H1 (cell line): ENCODE measurements around the gene PPBP. TPM values are rescaled to one million over a fixed set of nuclear protein-coding genes. Genes with fewer than 3 reads are reported as not detected.

ENCODE experiments used
- CBX5 ChIP-seq: fragments of 300-800, 300-1000 bp; sonication (generic); IDR thresholded peaks from 2 replicates; pipeline ENCODE4 v1.7.1; 2016; ENCODE audit warnings: antibody characterized with exemption, low read length, low read depth
- EZH2 ChIP-seq: fragments of 200-600 bp; sonication (generic); IDR thresholded peaks from 2 replicates; pipeline ENCODE4 v1.7.1; 2012; ENCODE audit warnings: low read depth, mild to moderate bottlenecking, moderate library complexity, low read length, inconsistent platforms; ENCODE audit not compliant: severe bottlenecking
- GTF2F1 ChIP-seq: IDR thresholded peaks from 2 replicates; pipeline ENCODE4 v1.6.1; 2012; ENCODE audit warnings: low read depth, low read length, improper control_type of control experiment, borderline replicate concordance
- JUND ChIP-seq: IDR thresholded peaks from 2 replicates; pipeline ENCODE4 v1.6.1; 2011; ENCODE audit warnings: mild to moderate bottlenecking, improper control_type of control experiment, low read length
- KDM4A ChIP-seq: IDR thresholded peaks from one replicate; pipeline ENCODE4 v1.7.1; 2012; ENCODE audit warnings: low read depth, mild to moderate bottlenecking, moderate library complexity, low read length, inconsistent platforms; ENCODE audit not compliant: severe bottlenecking
- SUZ12 ChIP-seq: fragments of 200-600 bp; sonication (generic); IDR thresholded peaks from 2 replicates; pipeline ENCODE4 v1.6.1; 2012; ENCODE audit warnings: mild to moderate bottlenecking, inconsistent platforms, low read length, moderate library complexity, mixed read lengths
- TAF7 ChIP-seq: optimal IDR thresholded peaks from 2 replicates; pipeline ENCODE3; 2011; ENCODE audit warnings: low read depth, mild to moderate bottlenecking, inconsistent platforms, low read length, moderate library complexity, borderline replicate concordance
- polyA plus RNA-seq, 7 experiments: library from polyadenylated mRNA; depleted of rRNA in 3 of 7; stranded (reverse) in 5 of 7; unstranded in 2 of 7; fragments of >200 nt in 5 of 7; fragments of 200-250 nt in 2 of 7; gene quantifications; 1 replicate in 5 of 7; 2 replicates in 1 of 7; 4 replicates in 1 of 7; pipeline versions ENCODE4 v1.2.1 to v1.2.3, GENCODE V29; 2011 to 2013; ENCODE audit warnings: missing spikeins in 2 of 7, mixed read lengths in 2 of 7
- total RNA-seq: library from RNA; stranded (reverse); fragmentation: NEBNext Ultra II Directional; extraction: Animal tissue kit (Norgen Biotek cat#: 25700); gene quantifications from 2 replicates; pipeline ENCODE4 v1.2.1, GENCODE V29; 2021
- TF ChIP-seq, protein P1 (sequence below): fragments of 300-600 bp; sonication (generic); IDR thresholded peaks from 2 replicates; pipeline ENCODE4 v1.7.1; 2012; ENCODE audit warnings: low read length, moderate library complexity, mild to moderate bottlenecking, inconsistent platforms; ENCODE audit not compliant: insufficient replicate concordance

PPBP gene
- total and polyA plus RNA-seq, 2 of the 8 experiments (the other 6 are each of a cell fraction or from before 2014, with no cell fraction given) = 0.18 to 0.43 TPM

DNA sequence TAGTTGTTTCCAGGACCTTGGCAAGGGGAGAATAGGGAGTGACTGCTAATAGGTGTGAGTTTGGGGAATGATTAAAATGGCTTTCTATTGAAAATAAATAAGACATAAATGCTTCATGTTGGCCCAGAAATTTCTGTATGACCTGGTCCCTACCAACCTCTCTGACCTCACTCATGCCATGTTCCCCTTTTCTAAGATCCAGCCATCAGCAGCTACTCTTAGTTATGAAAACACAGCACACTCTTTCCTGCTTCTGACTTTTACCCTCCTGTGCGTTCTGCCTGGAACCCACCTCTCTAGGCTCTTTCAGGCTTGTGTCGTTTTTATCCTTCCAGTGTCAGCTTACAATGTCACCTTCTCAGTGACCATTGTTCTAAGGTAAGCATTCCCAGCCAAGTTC, 25.3 kb upstream of the PPBP start (continued):
- TF ChIP-seq, protein P1, sequence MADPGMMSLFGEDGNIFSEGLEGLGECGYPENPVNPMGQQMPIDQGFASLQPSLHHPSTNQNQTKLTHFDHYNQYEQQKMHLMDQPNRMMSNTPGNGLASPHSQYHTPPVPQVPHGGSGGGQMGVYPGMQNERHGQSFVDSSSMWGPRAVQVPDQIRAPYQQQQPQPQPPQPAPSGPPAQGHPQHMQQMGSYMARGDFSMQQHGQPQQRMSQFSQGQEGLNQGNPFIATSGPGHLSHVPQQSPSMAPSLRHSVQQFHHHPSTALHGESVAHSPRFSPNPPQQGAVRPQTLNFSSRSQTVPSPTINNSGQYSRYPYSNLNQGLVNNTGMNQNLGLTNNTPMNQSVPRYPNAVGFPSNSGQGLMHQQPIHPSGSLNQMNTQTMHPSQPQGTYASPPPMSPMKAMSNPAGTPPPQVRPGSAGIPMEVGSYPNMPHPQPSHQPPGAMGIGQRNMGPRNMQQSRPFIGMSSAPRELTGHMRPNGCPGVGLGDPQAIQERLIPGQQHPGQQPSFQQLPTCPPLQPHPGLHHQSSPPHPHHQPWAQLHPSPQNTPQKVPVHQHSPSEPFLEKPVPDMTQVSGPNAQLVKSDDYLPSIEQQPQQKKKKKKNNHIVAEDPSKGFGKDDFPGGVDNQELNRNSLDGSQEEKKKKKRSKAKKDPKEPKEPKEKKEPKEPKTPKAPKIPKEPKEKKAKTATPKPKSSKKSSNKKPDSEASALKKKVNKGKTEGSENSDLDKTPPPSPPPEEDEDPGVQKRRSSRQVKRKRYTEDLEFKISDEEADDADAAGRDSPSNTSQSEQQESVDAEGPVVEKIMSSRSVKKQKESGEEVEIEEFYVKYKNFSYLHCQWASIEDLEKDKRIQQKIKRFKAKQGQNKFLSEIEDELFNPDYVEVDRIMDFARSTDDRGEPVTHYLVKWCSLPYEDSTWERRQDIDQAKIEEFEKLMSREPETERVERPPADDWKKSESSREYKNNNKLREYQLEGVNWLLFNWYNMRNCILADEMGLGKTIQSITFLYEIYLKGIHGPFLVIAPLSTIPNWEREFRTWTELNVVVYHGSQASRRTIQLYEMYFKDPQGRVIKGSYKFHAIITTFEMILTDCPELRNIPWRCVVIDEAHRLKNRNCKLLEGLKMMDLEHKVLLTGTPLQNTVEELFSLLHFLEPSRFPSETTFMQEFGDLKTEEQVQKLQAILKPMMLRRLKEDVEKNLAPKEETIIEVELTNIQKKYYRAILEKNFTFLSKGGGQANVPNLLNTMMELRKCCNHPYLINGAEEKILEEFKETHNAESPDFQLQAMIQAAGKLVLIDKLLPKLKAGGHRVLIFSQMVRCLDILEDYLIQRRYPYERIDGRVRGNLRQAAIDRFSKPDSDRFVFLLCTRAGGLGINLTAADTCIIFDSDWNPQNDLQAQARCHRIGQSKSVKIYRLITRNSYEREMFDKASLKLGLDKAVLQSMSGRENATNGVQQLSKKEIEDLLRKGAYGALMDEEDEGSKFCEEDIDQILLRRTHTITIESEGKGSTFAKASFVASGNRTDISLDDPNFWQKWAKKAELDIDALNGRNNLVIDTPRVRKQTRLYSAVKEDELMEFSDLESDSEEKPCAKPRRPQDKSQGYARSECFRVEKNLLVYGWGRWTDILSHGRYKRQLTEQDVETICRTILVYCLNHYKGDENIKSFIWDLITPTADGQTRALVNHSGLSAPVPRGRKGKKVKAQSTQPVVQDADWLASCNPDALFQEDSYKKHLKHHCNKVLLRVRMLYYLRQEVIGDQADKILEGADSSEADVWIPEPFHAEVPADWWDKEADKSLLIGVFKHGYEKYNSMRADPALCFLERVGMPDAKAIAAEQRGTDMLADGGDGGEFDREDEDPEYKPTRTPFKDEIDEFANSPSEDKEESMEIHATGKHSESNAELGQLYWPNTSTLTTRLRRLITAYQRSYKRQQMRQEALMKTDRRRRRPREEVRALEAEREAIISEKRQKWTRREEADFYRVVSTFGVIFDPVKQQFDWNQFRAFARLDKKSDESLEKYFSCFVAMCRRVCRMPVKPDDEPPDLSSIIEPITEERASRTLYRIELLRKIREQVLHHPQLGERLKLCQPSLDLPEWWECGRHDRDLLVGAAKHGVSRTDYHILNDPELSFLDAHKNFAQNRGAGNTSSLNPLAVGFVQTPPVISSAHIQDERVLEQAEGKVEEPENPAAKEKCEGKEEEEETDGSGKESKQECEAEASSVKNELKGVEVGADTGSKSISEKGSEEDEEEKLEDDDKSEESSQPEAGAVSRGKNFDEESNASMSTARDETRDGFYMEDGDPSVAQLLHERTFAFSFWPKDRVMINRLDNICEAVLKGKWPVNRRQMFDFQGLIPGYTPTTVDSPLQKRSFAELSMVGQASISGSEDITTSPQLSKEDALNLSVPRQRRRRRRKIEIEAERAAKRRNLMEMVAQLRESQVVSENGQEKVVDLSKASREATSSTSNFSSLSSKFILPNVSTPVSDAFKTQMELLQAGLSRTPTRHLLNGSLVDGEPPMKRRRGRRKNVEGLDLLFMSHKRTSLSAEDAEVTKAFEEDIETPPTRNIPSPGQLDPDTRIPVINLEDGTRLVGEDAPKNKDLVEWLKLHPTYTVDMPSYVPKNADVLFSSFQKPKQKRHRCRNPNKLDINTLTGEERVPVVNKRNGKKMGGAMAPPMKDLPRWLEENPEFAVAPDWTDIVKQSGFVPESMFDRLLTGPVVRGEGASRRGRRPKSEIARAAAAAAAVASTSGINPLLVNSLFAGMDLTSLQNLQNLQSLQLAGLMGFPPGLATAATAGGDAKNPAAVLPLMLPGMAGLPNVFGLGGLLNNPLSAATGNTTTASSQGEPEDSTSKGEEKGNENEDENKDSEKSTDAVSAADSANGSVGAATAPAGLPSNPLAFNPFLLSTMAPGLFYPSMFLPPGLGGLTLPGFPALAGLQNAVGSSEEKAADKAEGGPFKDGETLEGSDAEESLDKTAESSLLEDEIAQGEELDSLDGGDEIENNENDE = no peak
- TF ChIP-seq CBX5 (no peak), EZH2 (no peak), JUND (no peak), TAF7 (no peak), KDM4A (no peak), GTF2F1 (no peak), SUZ12 (no peak)
